Activated CD4-positive, alpha-beta T cell treated with anti-CD3 and anti-CD28 coated beads, Interleukin-2, amount 50 U/mL, for 4 hours (primary cell): ENCODE data around the gene ZNF319.
A peak's percentile ranks its signal among the peaks of the same experiment; 100 is the strongest.
"Not testable (repeated sequence)": the region's sequence is repeated elsewhere in the genome, so short reads cannot be mapped to it uniquely, and the experiment has no call there.

ENCODE experiments used
- DNase-seq, 2 experiments: peaks; one replicate each; pipeline ENCODE4 v3.0.0-alpha.2; 2020

Gene ZNF319

DNA sequence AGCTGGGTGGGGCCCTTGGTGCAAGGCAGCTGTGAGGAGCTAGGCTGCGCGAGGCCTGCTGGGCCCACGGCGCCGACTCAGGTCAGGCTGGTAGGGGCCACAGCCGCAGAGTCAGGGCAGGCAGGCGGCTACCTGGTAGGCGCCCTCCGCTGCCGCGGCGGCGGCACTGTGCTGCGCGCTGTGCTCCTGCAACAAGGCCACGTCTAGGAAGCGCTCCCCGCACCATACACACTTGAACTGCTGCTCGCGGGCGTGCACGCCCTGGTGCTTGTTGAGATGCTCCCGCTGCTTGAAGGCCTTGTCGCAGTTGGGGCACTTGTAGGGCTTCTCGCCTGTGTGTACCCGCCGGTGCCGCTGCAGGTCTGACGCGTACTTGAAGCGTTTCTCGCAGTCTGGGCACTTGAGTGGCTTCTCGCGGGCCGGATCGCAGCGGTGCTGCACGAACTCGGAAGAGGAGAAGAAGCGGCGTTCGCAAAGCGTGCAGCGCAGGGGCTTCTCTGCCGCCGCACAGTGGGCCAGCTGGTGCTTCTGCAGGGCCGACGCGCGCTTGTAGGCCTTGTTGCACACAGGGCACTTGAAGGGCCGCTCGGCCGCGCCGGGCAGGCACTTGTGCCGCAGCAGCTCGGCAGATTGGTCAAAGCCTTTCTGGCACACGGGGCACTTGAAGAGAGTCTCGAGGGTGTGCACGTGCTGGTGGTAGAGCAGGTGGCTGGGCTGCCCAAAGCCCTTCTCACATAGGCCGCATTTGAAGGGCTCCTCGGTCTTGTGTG is 3.9 kb downstream of the ZNF319 start:
- no peak for DNase-seq

DNA sequence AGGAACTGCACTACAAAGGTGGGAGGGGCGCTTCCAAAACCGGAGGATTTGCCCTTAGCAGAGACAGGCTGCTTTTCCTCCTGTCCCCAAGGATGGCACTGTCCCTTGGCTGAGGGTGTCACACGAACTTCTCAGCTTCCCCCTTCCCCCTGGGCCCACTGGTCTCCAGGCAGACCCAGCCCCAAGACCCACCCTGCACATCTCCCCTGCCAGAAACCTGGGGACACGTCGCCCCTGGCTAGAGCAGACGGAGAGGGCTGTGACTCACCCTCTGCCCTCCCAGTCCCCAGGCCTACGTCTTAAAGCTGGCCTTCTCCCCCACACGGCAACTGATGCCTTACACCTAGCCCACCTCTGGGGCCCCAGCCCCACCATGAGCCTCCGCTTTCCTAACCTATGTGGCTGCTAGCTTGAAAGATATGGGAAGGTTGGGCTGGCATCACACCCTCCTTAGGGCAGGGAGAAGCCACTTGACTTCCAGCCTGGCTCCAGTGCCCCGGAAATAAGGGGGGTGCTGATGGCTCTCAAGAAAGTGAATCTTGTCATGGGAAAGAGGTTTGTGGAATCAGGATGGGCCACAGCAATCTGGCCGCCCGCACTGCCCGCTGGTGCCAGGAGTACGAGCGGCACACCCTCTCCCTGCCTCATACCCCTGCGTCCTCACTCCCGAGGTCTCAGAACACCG is 4.6 kb downstream of the ZNF319 start:
- no peak for DNase-seq

DNA sequence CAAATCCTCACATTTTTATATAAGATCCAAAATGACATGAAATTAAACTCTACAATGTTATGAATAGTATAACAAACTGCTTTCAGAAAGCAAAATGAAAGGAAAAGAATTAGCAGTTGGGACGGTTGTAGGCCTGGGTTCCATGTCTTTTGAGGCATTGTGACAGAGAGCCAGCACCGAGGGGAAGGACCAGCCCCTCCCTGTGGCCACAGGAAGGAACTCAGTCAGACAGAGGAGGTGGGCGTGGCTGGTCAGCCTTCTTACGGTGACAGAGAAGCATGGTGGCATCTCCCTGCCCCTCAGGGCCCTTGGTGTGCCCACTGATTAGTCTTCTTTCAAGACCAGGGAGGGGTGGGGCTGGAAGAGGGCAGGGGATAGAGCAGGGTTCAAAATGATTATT is 5.7 kb downstream of the ZNF319 start:
- peak in 1 of 2 experiments; percentile 15 for DNase-seq

- no peak for DNase-seq
These were observed 6.1 kb downstream of the ZNF319 start for GRCh38 chr16:57994361-57994760.

- no peak for DNase-seq
These were observed 6.6 kb downstream of the ZNF319 start for GRCh38 chr16:57993897-57994296.

DNA sequence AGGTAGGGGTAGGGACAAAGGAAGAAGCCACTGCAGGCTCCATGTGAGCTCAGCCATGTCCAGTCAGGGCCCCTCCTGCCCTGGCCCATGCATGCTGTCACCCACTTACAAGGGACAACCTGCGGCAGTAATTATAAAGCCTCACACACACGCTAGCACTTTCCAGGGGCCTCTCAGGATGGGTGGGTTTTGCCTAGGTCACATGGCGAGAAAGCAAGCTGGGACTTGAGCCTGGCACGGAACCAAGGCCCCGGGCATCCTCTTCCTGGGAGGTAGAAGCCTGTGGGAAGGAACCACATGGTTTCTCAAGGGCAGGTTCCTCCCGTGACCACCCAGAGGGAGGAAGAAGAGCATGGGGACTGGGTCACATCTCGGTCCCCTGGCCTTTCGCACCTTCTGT is 7.0 kb downstream of the ZNF319 start:
- DNase-seq = no peak

DNA sequence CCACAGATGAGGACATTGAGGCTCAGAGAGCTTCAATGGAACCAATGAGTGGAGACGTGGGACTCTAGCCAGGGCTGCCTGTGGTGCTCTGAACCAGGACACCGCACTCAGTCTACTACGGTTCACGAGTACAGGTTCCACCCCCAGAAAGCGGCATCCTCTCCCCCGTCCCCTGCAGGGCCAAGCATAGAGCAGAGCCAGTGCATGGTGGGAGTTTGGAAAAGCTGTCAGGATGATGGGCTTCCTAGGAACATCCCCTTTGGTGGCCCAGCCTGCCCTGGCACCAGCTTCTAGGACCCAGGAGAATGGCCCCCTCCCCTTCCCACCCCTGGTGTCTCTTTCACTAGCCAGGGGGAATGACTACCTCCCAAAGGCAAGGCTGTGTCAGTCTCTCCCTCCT is 8.4 kb downstream of the ZNF319 start:
- DNase-seq = no peak

- no peak for DNase-seq
These were observed 8.9 kb downstream of the ZNF319 start for GRCh38 chr16:57991551-57992059.

DNA sequence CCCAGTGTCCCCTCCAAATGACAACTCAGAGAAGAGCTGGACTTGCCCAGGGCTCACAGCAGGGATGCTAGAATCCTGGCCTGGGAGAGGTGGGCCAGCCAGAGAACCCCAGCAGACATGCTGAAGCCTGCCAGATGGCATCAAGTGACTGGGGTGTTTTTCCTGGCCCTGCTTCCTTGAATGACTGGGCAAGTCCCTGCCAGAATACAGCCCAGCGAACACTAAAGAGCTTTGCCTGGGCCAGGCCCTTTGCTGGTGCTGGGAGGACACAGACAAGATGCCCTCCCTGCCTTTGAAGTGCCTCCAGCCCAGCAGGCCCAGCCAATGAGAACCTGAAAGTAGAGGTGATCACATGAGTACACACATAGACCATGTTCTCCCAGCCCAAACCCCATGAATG is 11.5 kb downstream of the ZNF319 start:
- DNase-seq = no peak

- DNase-seq = no peak
These were observed 12.9 kb downstream of the ZNF319 start for GRCh38 chr16:57987441-57988177.

DNA sequence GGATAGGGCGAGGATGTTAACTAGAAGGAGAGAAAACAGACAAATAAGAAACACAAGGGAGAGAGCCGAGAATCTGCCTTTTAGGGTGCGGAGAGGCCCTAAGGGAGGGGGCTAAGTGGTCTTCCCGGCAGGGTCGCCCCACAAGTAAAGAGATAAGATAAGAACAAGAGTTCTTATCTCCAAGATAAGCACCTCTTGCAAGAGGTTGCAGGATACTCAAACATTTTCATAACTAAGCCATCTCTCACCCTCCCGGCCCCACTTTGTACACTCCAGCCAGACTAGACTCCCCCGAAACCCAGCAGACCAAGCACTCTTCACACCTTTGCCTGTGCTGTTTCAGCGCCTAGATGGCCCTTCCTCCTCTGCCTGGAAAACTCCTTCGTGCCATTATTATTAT is 14.3 kb downstream of the ZNF319 start:
- no peak for DNase-seq

- DNase-seq = peak in 1 of 2 experiments; percentile 8
These were observed 15.0 kb downstream of the ZNF319 start for GRCh38 chr16:57985204-57986181.

GRCh38 chr16:57984443-57985203 is 15.8 kb downstream of the ZNF319 start:
- peak; percentile 91 for DNase-seq

DNA sequence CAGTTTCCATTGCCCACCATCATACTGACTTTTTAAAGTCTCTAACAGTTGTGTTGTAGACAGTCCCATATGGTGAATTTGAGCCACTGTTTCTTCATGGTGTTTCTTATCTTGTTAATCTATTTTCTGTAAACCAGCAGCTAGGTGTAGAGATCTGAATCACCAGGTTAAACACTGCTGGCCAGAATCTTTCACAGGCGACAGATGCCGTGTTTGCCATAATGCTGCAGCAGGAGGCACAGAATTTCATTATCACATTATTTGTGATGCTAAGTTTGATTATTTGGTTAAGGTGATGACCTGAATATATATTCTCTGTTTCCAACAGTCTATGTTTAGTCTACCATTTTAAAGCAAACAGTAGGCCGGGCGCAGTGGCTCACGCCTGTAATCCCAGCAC is 18.1 kb downstream of the ZNF319 start:
- DNase-seq = no peak

GRCh38 chr16:57981636-57982035 is 18.8 kb downstream of the ZNF319 start:
- no peak for DNase-seq

- DNase-seq = no peak
These were observed 21.4 kb downstream of the ZNF319 start for GRCh38 chr16:57979006-57979585.

GRCh38 chr16:57978070-57978465 is 22.4 kb downstream of the ZNF319 start:
- not testable (repeated sequence) for DNase-seq

DNA sequence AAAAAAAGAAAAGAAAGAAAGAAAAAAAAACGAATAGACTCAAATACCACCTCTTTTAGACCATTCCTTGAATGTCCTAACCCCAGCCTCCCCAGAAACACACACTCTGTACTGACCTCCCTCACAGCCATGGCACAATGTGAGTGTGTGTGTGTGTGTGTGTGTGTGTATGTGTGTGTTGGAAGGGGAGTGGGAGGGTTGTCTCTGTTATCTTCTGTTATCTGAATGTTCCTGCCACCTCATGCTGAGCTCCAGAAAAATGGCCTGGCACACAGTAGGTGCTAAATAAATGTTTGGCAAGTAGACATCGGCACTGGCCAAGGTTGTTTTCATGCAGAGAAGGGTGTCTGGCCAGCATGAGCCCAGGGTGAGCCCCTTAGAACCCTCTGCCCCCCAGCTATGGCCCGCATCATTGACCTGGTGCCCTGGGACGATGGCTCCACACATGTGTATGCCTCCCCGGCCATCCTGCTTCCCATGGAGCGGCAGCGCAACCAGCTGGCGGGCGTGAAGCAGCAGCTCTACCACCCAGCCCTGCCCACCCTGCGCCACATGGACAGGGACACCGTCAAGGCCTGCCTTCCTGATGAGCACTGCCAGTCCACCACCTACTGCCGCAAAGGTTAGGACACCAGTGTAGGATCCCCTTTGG is 22.9 kb downstream of the ZNF319 start:
- no peak for DNase-seq

DNA sequence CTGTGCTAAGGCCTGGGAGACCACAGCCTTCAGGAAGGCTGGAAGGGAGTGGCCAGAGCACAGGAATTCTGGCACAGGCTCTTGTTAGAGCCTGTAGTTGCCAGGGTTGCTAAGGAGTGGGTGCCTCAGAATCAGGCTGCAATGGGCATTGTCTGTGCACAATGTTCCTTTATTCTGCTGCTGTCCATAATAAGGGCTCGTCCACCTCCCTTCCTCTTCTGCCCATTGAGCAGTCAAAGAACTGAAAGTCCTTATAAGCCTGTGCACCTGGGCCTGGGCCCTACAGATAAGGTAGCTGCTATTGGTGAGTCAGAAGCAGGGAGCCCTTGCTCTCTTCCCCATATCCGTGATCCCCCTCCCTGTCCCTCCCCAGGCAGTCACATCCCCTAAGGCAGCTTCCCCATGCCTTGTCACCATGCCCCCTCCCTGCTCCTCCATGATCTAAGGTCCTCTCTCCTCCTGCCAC is 24.1 kb downstream of the ZNF319 start:
- DNase-seq = no peak

DNA sequence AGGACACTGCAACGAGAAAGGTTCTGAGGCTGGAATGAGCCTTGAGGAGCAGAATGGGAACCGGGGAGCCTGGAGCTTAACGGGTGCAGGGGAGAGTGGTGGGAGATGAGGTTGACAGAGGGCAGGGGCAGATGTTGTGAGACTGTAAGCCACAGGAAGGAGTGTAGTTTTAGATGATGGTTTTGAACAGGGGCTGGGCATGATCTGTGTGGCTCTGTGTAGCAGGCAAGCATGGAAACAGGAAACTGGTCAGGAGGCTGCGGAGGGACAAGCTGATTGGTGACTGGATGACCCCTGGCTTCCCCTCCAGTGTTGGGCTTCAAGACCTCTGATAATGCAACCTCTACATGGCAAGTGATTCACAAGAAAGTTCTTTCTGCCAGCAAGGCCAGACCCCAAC is 28.2 kb downstream of the ZNF319 start:
- no peak for DNase-seq

- DNase-seq = no peak
These were observed 28.6 kb downstream of the ZNF319 start for GRCh38 chr16:57971848-57972247.
